Urinary bladder (tissue), 4 donors: Measurements from ENCODE around the gene TEX261. TPM values are rescaled to one million over a fixed set of nuclear protein-coding genes. Genes with fewer than 3 reads are reported as not detected.

Experiments used
- DNase-seq: peaks from one replicate; pipeline ENCODE4 v3.0.0-alpha.2; 2015; ENCODE audit errors: extremely low spot score
- H3K27ac ChIP-seq: one replicate; pipeline ENCODE4 v1.5.1; 2013; ENCODE audit warnings: low read depth, mild to moderate bottlenecking, moderate library complexity
- H3K36me3 ChIP-seq: one replicate; pipeline ENCODE4 v1.6.1; 2013; ENCODE audit warnings: mild to moderate bottlenecking, moderate library complexity; ENCODE audit not compliant: insufficient read depth
- H3K4me1 ChIP-seq: one replicate; pipeline ENCODE4 v1.6.1; 2013; ENCODE audit warnings: mild to moderate bottlenecking, moderate library complexity; ENCODE audit not compliant: insufficient read depth
- H3K4me3 ChIP-seq: one replicate; pipeline ENCODE4 v1.5.1; 2013; ENCODE audit warnings: low read depth, low read length
- WGBS: extraction: QIAGEN DNeasy Blood & Tissue Kit; methylation state at CpG from one replicate; pipeline ENCODE4 v1.1.7; 2013; 5-methylcytosine and 5-hydroxymethylcytosine counted together
- polyA plus RNA-seq: library from polyadenylated mRNA; stranded (reverse); fragments of 200-250 nt; gene quantifications from one replicate; pipeline ENCODE4 v1.2.3, GENCODE V29; 2013
- total RNA-seq: library from RNA; depleted of rRNA; stranded (reverse); fragments of >200 nt; gene quantifications from one replicate; pipeline ENCODE4 v1.2.3, GENCODE V29; 2014
- donor health status: healthy with polysubstance abuse.
- donor health status: healthy.

TEX261 gene
- total and polyA plus RNA-seq, 2 donors: 25.0 to 44.4 TPM

DNA sequence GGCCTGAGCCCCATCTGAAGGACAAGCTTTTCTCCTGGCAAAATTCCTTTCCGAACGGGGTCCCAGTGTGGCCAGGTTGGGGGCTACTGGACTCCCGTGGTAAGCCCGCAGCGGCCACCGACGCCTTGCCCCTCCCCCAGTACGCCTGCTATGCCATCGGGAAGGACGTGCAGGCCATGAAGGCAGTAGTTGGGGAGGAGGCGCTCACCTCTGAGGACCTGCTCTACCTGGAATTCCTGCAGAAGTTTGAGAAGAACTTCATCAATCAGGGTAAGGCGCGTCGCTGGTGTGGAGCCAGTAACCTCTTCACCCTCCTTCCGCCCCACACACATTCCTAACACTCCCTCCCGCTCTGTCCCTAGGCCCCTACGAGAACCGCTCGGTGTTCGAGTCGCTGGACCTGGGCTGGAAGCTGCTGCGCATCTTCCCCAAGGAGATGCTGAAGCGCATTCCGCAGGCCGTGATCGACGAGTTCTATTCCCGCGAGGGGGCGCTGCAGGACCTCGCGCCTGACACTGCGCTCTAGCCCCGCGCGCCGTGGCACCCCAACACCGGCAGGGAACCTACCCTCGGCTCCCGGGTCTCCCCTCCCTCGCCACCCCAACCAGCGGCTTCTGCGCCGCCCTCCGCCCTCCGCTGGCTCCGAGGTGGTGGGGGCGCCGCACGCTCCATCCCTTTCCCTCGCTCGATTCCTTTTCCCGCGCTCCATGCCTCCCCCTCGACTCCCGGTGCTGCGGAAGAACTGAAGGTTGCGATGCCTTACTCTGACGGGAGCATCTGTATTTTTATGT, 29.9 kb downstream of the TEX261 start:
- Histone ChIP-seq H3K27ac (no peak overlapping the region), H3K36me3 (no peaks in the 10 kb centered on the region), H3K4me1 (no peaks in the 10 kb centered on the region), H3K4me3 (peak overlapping the region; percentile 39)
- WGBS: 5% methylated on average over 59 of the region's 59 CpGs
- no peak for DNase-seq

DNA sequence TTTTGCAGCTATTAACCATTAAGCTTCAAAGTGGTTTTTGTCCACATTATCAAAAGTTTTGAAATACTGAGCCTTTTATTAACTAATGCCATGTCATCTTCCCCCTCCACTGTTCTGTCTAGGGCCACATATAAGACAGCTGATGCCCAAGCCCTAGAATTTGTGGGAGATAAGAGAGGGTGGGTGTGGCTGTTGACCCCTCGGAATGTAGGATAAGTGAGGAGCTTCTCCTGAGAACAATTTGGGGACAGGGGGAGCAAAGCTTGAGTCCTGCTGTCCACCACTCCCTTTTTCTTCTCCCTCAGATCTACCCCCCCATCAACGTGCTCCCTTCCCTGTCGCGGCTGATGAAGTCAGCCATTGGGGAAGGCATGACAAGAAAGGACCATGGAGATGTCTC, 30.5 kb downstream of the TEX261 start:
- WGBS: 67% methylated on average over 4 of the region's 4 CpGs
- H3K4me3 ChIP-seq: no peak overlapping the region
- no peaks in the 10 kb centered on the region for H3K36me3 ChIP-seq
- no peak overlapping the region for H3K27ac ChIP-seq
- H3K4me1 ChIP-seq: no peaks in the 10 kb centered on the region
- no peak for DNase-seq

DNA sequence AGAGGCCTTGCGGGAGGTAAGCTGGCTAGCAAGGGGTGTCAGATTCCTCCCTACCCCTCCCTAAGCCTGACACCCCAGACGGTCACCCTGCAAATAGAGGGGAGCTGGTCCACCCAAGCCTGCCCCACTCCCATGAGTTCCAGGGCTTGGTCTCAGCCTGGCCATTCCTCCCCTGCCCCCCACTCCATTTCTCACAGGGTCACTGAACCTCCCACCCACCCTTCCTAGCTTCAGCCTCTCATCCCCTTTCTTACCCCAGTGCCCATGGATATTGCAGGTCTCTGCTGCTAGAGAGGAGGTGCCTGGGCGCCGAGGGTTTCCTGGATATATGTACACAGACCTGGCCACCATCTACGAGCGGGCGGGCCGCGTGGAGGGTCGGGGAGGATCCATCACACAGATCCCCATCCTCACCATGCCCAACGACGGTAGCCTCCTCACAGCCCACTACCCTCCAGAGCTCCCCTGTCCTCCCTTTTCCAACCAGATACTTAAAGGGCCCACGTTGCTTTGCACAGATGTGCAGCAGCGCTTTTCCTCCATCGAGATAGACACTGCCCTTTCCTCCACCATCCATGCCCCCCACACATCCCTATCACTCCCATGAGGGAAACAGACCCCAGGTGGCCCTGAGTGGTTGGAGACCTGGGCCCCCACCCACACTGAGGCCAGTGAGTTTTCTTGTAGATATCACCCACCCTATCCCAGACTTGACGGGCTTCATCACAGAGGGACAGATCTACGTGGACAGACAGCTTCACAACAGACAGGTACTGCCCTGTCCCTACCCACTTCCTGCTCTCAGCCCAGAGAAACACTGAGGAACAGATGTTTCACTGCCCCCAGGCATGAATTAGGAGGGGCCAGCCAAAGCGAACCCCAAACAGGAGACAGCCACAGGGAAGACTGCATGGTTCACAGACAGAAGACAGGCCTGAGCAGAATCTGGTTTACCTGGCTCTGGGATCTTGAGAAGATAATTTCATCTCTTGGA, 31.5 kb downstream of the TEX261 start:
- no peak overlapping the region for H3K27ac ChIP-seq
- 66% methylated on average over 18 of the region's 18 CpGs for WGBS
- no peaks in the 10 kb centered on the region for H3K36me3 ChIP-seq
- H3K4me1 ChIP-seq: no peaks in the 10 kb centered on the region
- H3K4me3 ChIP-seq: no peak overlapping the region
- DNase-seq: no peak

DNA sequence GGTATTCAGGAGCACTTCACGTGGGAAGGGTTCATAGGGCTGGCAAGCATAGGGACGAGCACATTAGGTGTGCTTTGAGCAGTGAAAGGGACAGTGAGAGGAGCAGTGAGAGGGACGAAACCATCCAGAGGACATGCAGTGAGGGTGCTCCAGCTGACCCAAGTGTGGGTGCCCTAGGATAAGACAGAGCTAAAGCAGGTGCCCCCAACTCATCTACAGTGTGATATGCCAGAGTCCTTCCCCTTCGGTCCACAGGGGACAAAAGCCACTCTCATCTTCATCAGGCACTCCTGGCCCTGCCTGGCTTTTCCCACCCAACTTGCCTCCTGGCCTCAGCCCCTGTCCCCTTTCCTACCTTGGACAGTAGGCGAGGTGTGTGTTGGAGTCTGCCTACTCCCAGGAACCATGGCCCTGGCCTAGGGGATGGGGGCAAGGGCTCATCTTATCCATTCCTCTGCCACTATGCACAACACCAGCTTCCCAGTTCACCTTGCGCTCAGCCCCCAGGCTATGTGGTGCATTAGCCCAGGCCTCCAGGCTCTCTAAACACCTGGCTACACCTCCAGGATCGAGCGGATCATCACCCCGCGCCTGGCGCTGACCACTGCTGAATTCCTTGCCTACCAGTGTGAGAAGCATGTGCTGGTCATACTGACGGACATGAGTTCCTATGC, 32.3 kb downstream of the TEX261 start:
- 73% methylated on average over 12 of the region's 12 CpGs for WGBS
- no peak overlapping the region for H3K27ac ChIP-seq
- H3K36me3 ChIP-seq: no peaks in the 10 kb centered on the region
- DNase-seq: no peak
- no peak overlapping the region for H3K4me3 ChIP-seq
- no peaks in the 10 kb centered on the region for H3K4me1 ChIP-seq

DNA sequence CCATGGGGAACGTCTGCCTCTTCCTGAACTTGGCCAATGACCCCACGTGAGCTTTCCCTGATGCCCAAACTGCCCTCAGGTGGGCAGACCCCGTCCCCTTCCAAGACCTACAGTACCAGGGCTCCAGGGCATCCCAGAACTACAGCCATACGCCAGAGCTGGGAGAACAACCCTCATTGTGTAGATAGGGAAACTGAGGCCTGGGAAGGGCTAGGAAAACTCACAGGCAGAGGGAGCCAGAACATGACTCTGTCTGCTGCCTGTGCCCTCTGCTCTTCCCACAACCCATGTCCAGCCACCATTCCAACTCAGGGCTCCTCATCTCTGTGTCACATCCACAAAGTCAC, 33.1 kb downstream of the TEX261 start:
- no peak overlapping the region for H3K4me3 ChIP-seq
- no peaks in the 10 kb centered on the region for H3K36me3 ChIP-seq
- H3K27ac ChIP-seq: no peak overlapping the region
- DNase-seq: no peak
- 80% methylated on average over 4 of the region's 4 CpGs for WGBS
- H3K4me1 ChIP-seq: no peaks in the 10 kb centered on the region

DNA sequence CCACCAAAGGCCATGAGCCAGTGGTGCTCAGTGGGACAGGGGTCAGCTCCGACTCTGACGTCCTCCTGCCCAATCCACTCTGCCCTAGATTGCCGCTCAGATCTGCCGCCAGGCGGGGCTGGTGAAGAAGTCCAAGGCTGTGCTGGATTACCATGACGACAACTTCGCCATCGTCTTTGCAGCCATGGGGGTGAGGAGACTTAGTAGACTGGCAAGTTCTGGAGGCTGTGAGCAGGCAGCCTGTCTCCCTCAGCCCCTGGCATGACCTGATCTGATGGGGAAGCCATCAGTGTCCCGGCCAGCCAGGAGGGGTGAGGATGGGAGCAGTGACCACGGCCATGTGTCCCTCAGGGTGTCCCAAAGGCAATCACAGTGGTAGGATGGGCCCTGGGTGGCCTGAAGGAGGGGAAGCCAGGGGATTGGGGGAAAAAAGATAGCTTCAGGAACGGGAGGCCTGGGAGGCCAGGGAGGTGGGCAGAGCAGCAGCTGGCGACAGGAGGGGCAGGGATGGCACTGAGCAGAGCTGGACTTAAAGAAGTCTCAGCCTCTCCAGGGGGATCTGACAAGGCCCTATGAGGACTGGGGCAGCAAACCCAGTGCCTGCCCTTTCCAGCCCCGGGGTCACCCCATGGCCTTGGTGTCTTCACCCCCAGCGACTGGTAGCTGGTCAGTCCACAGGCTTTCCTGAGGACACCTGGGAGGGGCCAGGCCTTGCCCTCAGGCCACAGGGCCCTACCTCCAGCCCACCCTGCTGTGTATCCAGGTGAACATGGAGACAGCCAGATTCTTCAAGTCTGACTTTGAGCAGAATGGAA, 33.6 kb downstream of the TEX261 start:
- DNase-seq: no peak
- Histone ChIP-seq H3K27ac (no peak overlapping the region), H3K4me3 (no peak overlapping the region), H3K36me3 (no peaks in the 10 kb centered on the region), H3K4me1 (no peaks in the 10 kb centered on the region)
- 58% methylated on average over 14 of the region's 14 CpGs for WGBS

DNA sequence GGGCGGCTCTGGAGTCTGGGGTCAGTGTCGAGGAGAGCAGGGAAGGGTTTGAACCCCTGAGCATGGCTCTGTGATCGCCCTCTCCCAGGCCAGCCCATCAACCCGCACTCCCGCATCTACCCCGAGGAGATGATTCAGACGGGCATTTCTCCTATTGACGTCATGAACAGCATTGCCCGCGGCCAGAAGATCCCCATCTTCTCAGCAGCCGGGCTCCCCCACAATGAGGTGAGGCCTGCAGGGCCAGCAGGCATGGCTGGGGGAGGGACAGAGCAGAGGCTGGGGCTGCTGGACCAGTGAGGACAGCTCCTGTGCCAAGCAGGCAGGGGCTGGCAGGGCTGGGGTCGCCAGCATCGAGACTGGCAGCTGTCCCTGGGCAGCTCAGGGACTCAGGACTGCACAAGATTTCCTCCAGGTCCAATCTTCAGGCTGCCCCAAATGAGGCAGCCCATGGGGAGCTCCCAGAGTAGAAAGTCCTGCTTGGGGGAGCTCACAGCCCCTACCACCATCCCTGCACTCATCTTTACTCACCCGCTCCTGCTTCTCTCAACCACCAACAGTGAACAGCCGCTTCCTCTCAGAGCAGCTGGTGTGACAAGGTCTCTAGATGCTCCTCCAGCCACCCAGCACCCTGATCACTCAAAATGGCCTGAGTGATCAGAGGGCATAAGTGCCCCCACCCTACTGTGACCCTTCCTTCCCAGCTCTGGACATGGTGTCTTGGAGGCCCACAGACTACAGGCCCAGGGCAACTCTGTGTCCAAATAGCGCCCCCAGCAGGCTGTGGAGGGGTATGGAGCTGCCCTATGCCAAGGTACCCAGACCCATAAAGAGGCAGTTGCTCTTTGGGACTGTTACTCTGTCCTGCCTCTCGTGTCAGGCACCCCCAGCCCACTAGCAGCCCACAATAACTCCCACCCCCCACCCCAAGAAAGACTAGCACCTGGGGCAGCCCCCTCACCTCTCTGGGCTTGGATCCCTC, 34.5 kb downstream of the TEX261 start:
- Histone ChIP-seq H3K4me1 (no peaks in the 10 kb centered on the region), H3K27ac (no peak overlapping the region), H3K4me3 (no peak overlapping the region), H3K36me3 (no peaks in the 10 kb centered on the region)
- DNase-seq: no peak
- 84% methylated on average over 17 of the region's 17 CpGs for WGBS

DNA sequence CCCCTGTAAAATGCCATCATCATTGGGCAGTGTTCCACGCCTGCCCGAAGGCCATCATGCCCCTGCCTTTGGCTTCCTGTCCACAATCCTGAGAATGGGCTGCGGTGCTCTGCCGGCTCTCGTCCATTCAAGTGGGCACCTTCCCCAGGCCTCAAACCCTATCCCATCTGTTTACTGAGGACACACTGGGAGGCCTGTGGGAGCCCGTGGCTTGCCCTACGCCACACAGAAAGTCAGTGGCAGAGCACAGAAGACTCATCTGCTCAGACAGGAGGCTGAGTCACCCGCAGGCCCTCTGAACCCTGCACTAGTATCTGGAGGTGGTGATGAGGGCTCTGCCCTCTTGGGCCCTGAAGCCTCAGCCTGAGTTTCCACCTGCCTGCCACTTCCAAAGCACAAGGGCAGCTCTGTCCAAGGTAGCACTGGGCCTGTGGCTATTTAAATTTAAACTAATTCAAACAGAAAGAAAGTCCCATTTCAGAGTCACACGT, 35.4 kb downstream of the TEX261 start:
- H3K4me3 ChIP-seq: no peak overlapping the region
- H3K36me3 ChIP-seq: no peaks in the 10 kb centered on the region
- H3K4me1 ChIP-seq: no peaks in the 10 kb centered on the region
- no peak overlapping the region for H3K27ac ChIP-seq
- DNase-seq: no peak
- 91% methylated on average over 9 of the region's 9 CpGs for WGBS

DNA sequence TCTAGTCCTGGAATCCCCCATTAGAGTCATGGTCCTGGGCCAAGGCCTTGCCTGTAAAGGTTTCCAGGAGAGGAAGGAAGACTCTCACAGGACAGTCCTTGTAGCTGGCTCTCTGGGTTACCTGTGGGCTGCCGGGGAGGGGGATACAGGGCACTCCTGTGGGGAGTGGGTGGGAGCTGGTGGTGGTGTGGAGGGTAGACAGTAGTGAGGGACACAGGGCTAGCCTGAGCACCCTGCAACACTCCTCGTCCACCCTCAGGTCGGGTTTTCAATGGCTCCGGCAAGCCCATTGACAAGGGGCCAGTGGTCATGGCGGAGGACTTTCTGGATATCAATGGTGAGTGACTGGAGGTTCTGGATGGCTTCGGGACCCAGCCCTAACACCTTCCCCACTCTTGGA, 35.9 kb downstream of the TEX261 start:
- Histone ChIP-seq H3K4me3 (no peak overlapping the region), H3K36me3 (no peaks in the 10 kb centered on the region), H3K4me1 (no peaks in the 10 kb centered on the region), H3K27ac (no peak overlapping the region)
- WGBS: 93% methylated on average over 6 of the region's 6 CpGs
- DNase-seq: no peak

DNA sequence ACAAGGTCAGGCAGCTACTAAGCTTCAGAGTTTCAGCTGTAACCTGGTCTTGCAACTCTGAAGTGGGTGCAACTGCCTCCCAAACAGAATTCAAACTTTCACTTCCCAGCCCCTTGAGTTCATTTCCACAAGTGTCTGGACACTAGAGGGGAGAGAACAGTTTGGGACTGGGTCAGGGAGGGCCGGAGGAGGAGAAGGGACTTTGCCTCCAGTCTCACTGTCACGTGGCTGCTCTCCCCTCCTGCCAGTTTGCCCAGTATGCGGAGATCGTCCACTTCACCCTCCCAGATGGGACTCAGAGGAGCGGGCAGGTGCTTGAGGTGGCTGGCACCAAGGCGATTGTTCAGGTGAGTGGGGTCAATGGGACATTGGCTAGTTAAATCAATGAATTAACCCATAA, 36.9 kb downstream of the TEX261 start:
- H3K4me1 ChIP-seq: no peaks in the 10 kb centered on the region
- 72% methylated on average over 6 of the region's 6 CpGs for WGBS
- H3K36me3 ChIP-seq: no peaks in the 10 kb centered on the region
- no peak overlapping the region for H3K4me3 ChIP-seq
- no peak overlapping the region for H3K27ac ChIP-seq
- DNase-seq: no peak

DNA sequence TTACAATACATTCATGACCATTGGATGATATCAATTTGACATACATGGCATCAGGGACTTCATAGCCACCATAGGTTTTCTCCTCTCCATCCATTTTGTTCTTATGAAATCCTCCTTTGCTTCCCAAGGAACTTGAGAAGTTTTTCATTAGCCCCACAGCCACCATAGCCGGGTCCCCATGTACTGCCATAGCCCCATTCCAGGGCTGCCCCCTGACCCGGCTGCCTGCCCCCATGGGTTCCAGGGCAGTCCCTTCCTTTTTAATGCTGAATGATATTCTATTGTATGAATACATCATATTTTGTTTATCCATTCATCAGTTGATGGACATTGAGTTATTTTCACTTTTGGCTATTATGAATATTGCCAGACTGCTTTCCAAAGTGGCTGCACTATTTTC, 38.5 kb downstream of the TEX261 start:
- no peaks in the 10 kb centered on the region for H3K36me3 ChIP-seq
- H3K27ac ChIP-seq: no peak overlapping the region
- WGBS: 84% methylated on average over 2 of the region's 2 CpGs
- H3K4me3 ChIP-seq: no peak overlapping the region
- no peak for DNase-seq
- no peaks in the 10 kb centered on the region for H3K4me1 ChIP-seq

DNA sequence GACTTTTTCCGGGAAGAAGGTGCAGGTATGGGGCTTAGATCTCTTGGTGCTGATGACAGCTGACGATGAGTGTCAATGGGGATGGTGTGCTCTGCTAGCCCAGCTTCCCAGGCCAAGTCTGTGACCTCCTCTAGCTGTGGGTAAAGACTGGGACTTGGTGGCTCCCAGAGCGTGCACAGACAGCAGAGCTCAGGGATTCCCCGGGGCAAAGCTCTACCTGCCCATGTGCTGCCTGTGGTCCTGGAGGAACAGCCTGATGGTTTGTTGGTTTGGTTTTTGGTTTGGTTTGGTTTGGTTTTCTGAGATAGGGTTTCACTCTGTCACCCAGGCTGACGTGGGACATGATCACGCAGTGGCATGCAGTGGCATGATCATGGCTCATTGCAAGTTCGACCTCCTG, 39.8 kb downstream of the TEX261 start:
- no peaks in the 10 kb centered on the region for H3K4me1 ChIP-seq
- no peak overlapping the region for H3K27ac ChIP-seq
- WGBS: 81% methylated on average over 7 of the region's 7 CpGs
- DNase-seq: no peak
- H3K36me3 ChIP-seq: no peaks in the 10 kb centered on the region
- no peak overlapping the region for H3K4me3 ChIP-seq
